GM12891 (cell line): ENCODE data around the gene DENND2D.

Source experiments
- DNase-seq: peaks from one replicate; pipeline ENCODE4 v3.0.0; 2011; ENCODE audit warnings: low spot score; ENCODE audit not compliant: insufficient read length
- FAIRE-seq: peaks from 2 replicates; lab custom pipeline; 2011; peaks lifted over from hg19 to GRCh38; lab: Jason Lieb, UNC
- PAX5 ChIP-seq: IDR thresholded peaks from 2 replicates; pipeline ENCODE4 v1.6.1; 2011; ENCODE audit warnings: low read length, moderate library complexity, mild to moderate bottlenecking; ENCODE audit not compliant: insufficient read depth, severe bottlenecking
- POLR2A ChIP-seq: IDR thresholded peaks from 2 replicates; pipeline ENCODE4 v1.6.1; 2011; ENCODE audit warnings: low read depth, low read length, control low read depth
- POLR2AphosphoS5 ChIP-seq: IDR thresholded peaks from 2 replicates; pipeline ENCODE4 v1.6.1; 2011; ENCODE audit warnings: low read depth, low read length, control low read depth
- POU2F2 ChIP-seq: IDR thresholded peaks from 2 replicates; pipeline ENCODE4 v1.6.1; 2011; ENCODE audit warnings: low read depth, mild to moderate bottlenecking, control low read depth, low read length, moderate library complexity
- SPI1 ChIP-seq: IDR thresholded peaks from 2 replicates; pipeline ENCODE4 v1.6.1; 2011; ENCODE audit warnings: low read depth, low read length, control low read depth
- TAF1 ChIP-seq: IDR thresholded peaks from 2 replicates; pipeline ENCODE4 v1.6.1; 2011; ENCODE audit warnings: low read depth, low read length, control low read depth

DENND2D gene

GRCh38 chr1:111234258-111234657 lies 33.8 kb upstream of the DENND2D start:
- TF ChIP-seq POU2F2 (no peak), SPI1 (no peak), POLR2AphosphoS5 (no peak), TAF1 (no peak), PAX5 (no peak), POLR2A (no peak)
- DNase-seq (no peak), FAIRE-seq (no peak)

DNA sequence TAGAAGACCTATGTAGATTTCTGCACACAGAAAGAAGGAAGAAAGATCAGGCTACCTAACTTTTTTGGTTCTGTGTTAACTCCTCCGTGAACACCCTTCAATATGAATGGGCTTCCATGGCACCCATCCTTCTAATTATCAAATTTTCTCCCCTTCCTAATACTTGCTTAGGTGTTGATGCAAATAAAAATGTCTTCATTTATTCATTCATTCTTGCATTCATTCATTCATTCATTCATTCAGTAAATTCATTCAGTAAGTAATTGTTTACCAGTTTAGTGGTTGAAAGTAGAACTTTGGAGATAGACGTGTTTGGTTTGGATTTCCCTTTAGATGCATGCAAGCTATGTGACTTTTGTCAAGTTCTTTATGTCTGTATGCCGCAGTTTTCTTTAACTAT lies 31.7 kb upstream of the DENND2D start:
- no peak for TF ChIP-seq POLR2A
- peak; percentile 28 for FAIRE-seq
- DNase-seq = no peak

DNA sequence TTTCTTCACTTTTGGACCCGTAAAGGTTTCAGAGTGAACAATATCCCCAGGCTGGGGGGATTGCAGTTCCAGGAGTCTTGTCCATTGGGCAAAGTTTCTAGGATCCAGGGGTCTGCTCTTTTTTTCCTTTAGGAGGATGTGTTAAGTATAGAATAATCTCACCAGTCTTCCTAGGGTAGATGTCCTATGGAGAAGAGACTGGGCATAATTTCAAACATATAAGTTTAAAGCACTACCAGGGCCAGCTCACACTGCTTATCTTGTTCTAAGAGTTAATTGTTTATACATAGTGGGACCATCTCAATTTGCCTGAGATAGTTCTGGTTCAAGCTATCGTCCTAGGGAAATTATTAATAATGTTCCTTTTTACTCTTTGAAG lies 28.3 kb upstream of the DENND2D start:
- TF ChIP-seq POLR2A = no peak
- TF ChIP-seq TAF1 = no peak
- TF ChIP-seq POLR2AphosphoS5 = no peak
- no peak for TF ChIP-seq PAX5
- no peak for TF ChIP-seq SPI1
- TF ChIP-seq POU2F2 = no peak
- no peak for DNase-seq
- FAIRE-seq = no peak

- DNase-seq = no peak
- TF ChIP-seq TAF1 (no peak), POLR2AphosphoS5 (no peak), POU2F2 (no peak), SPI1 (no peak), PAX5 (no peak), POLR2A (no peak)
- no peak for FAIRE-seq
Observed at GRCh38 chr1:111227851-111228747, 27.7 kb upstream of the DENND2D start.

DNA sequence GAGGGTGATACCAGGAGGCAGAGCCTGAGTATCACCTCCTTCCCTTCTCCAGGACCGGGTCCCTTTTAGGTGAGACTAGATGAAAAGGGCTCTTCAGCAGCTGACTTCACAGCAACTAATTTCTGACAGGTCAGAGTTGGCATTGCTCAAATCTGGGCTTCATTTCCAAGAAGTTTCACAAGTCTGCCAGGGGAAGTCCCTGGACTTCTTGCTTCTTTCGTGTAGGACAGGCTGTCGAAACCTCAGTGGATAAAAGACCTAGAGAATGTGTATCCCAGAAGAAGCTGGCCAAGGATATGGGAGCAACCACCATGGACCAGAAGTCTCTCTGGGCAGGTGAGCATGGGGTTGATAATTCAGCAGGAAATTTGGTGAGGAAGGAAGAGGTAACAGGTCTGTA lies 27.0 kb upstream of the DENND2D start, which contains the start of gene CHI3L2:
TSS of gene CHI3L2 (plus strand) at position 280 of the 400 bp plus-strand sequence. CDS start at position 297, 17 bp downstream.
- FAIRE-seq = no peak
- no peak for DNase-seq
- no peak for TF ChIP-seq POU2F2
- TF ChIP-seq POLR2A = no peak
- TF ChIP-seq SPI1 = no peak
- TF ChIP-seq PAX5 = no peak
- no peak for TF ChIP-seq TAF1
- TF ChIP-seq POLR2AphosphoS5 = no peak

DNA sequence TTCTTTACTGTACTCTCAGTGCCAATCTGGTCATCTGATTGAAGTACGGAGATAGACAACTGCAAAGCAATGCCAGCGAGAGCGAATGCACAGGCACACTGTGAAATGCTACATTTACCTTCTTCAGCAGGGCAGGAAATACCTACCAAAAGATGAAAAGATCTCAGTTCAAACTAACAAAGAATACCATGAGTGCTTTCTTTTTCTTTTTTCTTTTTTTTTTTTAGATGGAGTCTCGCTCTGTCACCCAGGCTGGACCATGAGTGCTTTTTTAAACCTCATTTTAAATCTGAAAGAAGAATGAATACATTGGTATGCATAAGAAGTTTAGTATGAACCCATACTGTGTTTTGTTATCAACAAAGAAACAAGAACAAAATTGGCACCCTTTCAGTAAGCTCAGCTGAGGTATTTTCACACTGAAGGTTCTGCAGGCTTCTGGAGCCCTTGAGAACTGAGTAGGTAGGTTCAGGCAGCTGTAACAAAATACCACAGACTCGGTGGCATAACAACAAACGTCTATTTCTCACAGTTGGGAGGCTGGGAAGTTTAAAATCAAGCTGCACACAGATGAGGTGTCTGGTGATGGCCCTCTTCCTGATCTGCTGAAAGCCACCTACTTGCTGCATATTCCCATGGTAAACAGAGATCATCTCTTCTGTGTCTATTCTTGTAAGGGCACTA lies 25.4 kb upstream of the DENND2D start:
- DNase-seq = no peak
- FAIRE-seq = no peak
- TF ChIP-seq POLR2A (no peak), TAF1 (no peak), POLR2AphosphoS5 (no peak), PAX5 (no peak), SPI1 (no peak), POU2F2 (no peak)

- no peak for TF ChIP-seq POU2F2
- no peak for TF ChIP-seq POLR2A
- TF ChIP-seq SPI1 = no peak
- no peak for TF ChIP-seq POLR2AphosphoS5
- TF ChIP-seq PAX5 = no peak
- TF ChIP-seq TAF1 = no peak
- no peak for DNase-seq
- no peak for FAIRE-seq
Observed at GRCh38 chr1:111225091-111225490, 24.6 kb upstream of the DENND2D start.

DNA sequence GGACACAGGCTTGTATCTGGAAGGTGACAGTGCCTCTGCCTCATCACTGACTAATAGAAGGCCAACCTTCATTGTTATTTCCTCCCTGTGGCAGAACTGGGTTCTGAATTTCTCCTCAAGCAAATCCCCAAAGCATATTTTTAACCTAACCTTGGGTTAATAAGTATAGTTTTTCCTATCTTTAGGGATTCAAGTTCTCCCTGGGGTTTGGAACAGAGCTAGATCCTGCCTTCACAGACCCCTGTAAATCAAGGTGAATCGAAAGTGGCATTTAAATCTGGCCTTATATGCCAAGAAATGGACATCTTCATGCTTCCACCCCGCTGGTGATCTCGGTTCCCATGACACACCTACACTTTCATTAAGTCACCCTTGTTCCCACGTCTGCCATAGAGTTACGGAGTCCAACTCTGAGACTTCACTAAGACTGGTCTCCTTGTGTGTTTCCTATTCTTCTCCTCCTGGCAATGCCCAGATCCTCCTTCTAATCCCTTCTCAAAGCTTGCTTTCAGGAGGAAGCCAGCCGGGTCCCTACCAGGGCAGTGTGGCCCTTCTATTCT lies 22.8 kb upstream of the DENND2D start:
- FAIRE-seq = peak; percentile 82
- TF ChIP-seq TAF1 (0 out of 2 replicates have a peak, but pooled peaks have one; percentile 4), PAX5 (no peak), POLR2A (no peak), POLR2AphosphoS5 (no peak), SPI1 (no peak), POU2F2 (no peak)
- no peak for DNase-seq

- FAIRE-seq (no peak), DNase-seq (no peak)
- TF ChIP-seq POLR2A = no peak
- TF ChIP-seq SPI1 = no peak
- no peak; the same call in 1 of the 2 replicates for TF ChIP-seq TAF1
- TF ChIP-seq PAX5 = peak; percentile 8
- TF ChIP-seq POLR2AphosphoS5 = no peak
- TF ChIP-seq POU2F2 = peak; percentile 81; the same call in 1 of the 2 replicates
Observed at GRCh38 chr1:111222308-111223125, 22.1 kb upstream of the DENND2D start.
